HG02610 (cell line): Measurements from ENCODE around the gene GPR176.
"Not testable (repeated sequence)": the region's sequence is repeated elsewhere in the genome, so short reads cannot be mapped to it uniquely, and the experiment has no call there.

Experiments used
- ATAC-seq: cut with Tn5 transposase; IDR thresholded peaks from one replicate; pipeline ENCODE4 v1.9.1; 2021; ENCODE audit warnings: mild to moderate bottlenecking, moderate library complexity; ENCODE audit not compliant: unreplicated experiment

Gene GPR176

GRCh38 chr15:39817892-39818291, 102.2 kb downstream of the GPR176 start:
- ATAC-seq: no peak

GRCh38 chr15:39814489-39814888, 105.6 kb downstream of the GPR176 start:
- ATAC-seq: no peak

GRCh38 chr15:39812651-39813050, 107.4 kb downstream of the GPR176 start:
- not testable (repeated sequence) for ATAC-seq

GRCh38 chr15:39808909-39809308, 111.2 kb downstream of the GPR176 start:
- ATAC-seq: no peak

- no peak for ATAC-seq
These were observed 112.3 kb downstream of the GPR176 start for GRCh38 chr15:39807791-39808190.

- ATAC-seq: no peak
These were observed 116.0 kb downstream of the GPR176 start for GRCh38 chr15:39804026-39804425.

- no peak for ATAC-seq
These were observed 117.0 kb downstream of the GPR176 start for GRCh38 chr15:39803016-39803415.

GRCh38 chr15:39801641-39802309, 118.3 kb downstream of the GPR176 start:
- no peak for ATAC-seq

- ATAC-seq: no peak
These were observed 120.5 kb downstream of the GPR176 start for GRCh38 chr15:39799552-39800011.

- ATAC-seq: no peak
These were observed 121.7 kb downstream of the GPR176 start for GRCh38 chr15:39798382-39798781.

GRCh38 chr15:39797407-39797806, 122.7 kb downstream of the GPR176 start:
- ATAC-seq: no peak

GRCh38 chr15:39796601-39797000, 123.5 kb downstream of the GPR176 start:
- no peak for ATAC-seq

GRCh38 chr15:39795486-39795885, 124.6 kb downstream of the GPR176 start:
- no peak for ATAC-seq

- no peak for ATAC-seq
These were observed 125.1 kb downstream of the GPR176 start for GRCh38 chr15:39794954-39795353.

GRCh38 chr15:39793923-39794322, 126.1 kb downstream of the GPR176 start:
- no peak for ATAC-seq

GRCh38 chr15:39792844-39793335, 127.2 kb downstream of the GPR176 start:
- ATAC-seq: no peak

GRCh38 chr15:39792025-39792843, 127.8 kb downstream of the GPR176 start:
- ATAC-seq: no peak

- no peak for ATAC-seq
These were observed 130.3 kb downstream of the GPR176 start for GRCh38 chr15:39789736-39790135.

GRCh38 chr15:39788800-39789565, 131.1 kb downstream of the GPR176 start:
- no peak for ATAC-seq

- peak; percentile 60 for ATAC-seq
These were observed 132.0 kb downstream of the GPR176 start for GRCh38 chr15:39788108-39788507.

GRCh38 chr15:39787479-39787878, 132.6 kb downstream of the GPR176 start:
- no peak for ATAC-seq
